Activated CD4-positive, alpha-beta T cell treated with anti-CD3 and anti-CD28 coated beads, Interleukin-2, amount 50 U/mL, for 1 hour (primary cell): ENCODE measurements around the gene TTC17.

Experiments used
- DNase-seq: peaks from one replicate; pipeline ENCODE4 v3.0.0-alpha.2; 2020

Gene TTC17

DNA sequence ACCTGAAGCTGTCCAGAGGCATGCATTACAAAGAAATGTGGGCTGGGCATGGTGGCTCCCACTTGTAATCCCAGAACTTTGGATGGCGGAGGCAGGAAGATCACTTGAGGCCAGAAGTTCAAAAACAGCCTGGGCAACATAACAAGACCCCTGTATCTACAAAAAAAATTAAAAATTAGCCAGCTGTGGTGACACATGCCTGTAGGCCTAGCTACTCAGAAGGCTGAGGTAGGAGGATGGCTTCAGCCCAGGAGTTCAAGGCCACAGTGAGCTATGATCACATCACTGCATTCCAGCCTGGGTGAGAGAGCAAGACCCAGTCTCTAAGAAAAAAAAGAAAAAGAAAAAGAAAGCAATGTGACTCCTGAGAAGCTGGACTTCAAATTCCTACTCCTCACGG, 183.3 kb downstream of the TTC17 start:
- DNase-seq, result no peak

DNA sequence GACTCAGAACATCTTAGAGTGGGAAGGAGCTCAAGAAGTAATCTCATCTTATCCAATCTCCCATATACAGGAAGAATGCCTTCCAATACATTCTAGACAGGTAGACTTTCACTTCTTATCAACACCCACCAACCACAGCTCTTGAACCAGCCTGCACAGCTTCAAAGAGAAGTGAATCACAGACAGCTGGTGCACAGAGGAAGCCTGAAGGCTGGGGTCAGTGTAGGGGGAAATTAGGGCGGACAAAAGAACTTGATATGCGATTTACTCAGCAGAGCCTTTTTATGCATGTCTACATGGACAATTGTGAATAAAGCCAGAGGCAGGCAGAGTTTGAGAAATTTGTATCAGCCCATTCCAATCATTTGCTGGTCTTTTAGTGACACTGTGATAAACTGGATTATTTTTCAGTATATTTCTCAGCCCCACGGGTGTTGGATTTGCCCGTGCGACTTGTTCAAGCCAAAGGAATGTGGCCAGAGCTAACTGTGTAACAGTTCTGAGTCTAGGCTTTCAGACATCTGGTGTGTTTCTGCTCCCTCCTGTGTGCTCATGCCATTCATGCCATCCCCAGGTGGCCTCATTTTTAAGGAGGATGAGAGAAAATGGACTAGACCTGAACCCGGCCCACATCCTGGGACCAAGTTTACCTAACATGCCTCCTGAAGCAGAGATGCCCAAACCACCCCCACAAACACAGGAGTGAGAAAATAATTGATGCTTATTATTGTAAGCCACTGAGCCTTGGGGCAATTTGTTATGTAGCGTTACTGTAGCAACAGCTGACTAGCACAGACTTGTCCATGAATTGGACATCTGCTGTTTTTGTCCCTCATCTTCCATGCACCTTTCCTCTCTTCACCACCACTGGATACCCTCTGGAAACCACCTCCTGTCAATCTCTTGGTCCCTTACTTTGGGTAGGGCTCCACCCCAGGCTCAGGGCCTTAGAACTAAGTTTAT, 184.3 kb downstream of the TTC17 start:
- no peak for DNase-seq
